ENCODE measurements around the gene HHAT. TPM values are rescaled to one million over a fixed set of nuclear protein-coding genes. Genes with fewer than 3 reads are reported as not detected.

HHAT gene
- total and polyA plus RNA-seq, 7 donors, result 0.11 to 0.64 (median 0.16) TPM

DNA sequence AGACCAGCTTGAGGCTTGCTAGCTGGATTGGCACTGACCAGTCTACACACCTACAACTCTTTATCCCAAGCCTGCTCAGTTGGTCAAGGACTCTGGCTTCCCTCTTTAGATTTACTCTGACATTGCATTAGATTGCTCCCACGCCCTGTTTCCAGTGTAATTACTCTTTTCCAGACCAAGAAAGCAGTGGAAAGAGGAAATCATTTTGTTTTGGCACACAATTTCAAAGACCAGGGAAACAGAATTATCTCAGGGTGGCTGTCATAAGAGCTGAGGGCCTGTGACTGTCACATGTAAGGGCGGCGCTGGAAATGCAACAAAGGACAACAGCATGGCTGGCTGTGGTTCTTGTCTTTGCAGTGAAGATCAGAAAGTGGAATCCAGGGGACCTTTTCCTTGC, 302.7 kb downstream of the HHAT start:
- TF ChIP-seq, protein P1, sequence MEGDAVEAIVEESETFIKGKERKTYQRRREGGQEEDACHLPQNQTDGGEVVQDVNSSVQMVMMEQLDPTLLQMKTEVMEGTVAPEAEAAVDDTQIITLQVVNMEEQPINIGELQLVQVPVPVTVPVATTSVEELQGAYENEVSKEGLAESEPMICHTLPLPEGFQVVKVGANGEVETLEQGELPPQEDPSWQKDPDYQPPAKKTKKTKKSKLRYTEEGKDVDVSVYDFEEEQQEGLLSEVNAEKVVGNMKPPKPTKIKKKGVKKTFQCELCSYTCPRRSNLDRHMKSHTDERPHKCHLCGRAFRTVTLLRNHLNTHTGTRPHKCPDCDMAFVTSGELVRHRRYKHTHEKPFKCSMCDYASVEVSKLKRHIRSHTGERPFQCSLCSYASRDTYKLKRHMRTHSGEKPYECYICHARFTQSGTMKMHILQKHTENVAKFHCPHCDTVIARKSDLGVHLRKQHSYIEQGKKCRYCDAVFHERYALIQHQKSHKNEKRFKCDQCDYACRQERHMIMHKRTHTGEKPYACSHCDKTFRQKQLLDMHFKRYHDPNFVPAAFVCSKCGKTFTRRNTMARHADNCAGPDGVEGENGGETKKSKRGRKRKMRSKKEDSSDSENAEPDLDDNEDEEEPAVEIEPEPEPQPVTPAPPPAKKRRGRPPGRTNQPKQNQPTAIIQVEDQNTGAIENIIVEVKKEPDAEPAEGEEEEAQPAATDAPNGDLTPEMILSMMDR (IDR thresholded peaks at IDR 0.05), result no peak
- H3K4me3 ChIP-seq, result no peak overlapping the region
- H3K4me1 ChIP-seq, result no peaks in the 10 kb centered on the region
- DNase-seq (no peak), ATAC-seq (no peak)
- H3K27ac ChIP-seq, result no peak overlapping the region
- no peaks in the 10 kb centered on the region for H3K27me3 ChIP-seq (ENCODE audit: insufficient read depth in 3 of 3, low read length in 2 of 3)
- no peaks in the 10 kb centered on the region for H3K36me3 ChIP-seq (ENCODE audit: insufficient read depth in 1 of 2, low read depth in 1 of 2)
- no peaks in the 10 kb centered on the region for H3K9me3 ChIP-seq
- intact Hi-C loops (cut with DNase I), result no loop called here
- 64 to 68% (median 67%) methylated on average over 3 of the region's 3 CpGs for WGBS, 3 donors

DNA sequence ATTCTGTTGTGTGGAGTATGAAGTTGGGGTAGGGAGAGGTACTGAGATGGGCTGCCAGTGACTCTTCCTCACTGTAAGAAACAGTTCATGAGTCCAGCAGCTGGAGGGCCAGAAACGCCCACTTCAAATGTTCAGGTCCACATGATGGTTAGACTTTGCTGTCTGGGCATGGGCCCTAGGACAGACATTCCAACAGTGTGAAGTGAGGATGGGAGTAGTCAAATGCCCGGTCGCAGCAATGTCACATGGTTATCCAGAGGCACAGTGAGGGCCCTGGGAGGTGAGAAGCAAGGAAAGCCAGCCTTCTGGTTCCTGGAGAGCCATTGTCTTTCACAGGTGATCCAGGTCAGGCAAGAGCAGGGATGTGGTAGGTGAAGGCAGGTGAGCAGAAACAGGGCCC, 304.4 kb downstream of the HHAT start:
- ATAC-seq, result no peak
- no peak overlapping the region for H3K4me3 ChIP-seq
- WGBS, 3 donors, result 61 to 67% (median 62%) methylated on average over 3 of the region's 3 CpGs

DNA sequence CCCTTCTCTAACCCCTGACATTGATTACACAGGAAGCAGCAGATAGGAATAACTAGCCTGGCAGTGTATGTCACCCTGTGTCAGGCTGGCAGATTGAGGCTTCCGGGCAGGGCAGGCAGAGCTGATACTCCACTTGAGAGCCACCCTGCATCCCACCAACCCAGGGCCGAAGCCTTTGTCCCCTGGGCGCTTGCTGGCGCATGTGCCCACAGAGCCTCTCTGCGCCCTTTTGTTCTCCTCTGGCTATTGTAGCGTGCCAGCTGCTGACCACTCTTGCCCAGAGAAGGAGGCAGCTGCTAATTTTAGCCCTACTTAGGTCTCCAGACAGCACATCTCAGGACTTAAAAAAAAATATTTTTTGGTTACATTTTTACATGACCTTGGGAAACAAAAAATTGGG, 304.9 kb downstream of the HHAT start:
- intact Hi-C loops (cut with DNase I), result no loop called here
- H3K9me3 ChIP-seq, result no peaks in the 10 kb centered on the region
- TF ChIP-seq, protein P1 (IDR thresholded peaks at IDR 0.05), result no peak
- 35 to 64% (median 47%) methylated on average over 6 of the region's 6 CpGs for WGBS, 3 donors
- H3K27me3 ChIP-seq (ENCODE audit: insufficient read depth in 3 of 3, low read length in 2 of 3), result no peaks in the 10 kb centered on the region
- H3K4me3 ChIP-seq, result no peak overlapping the region
- H3K36me3 ChIP-seq (ENCODE audit: insufficient read depth in 1 of 2, low read depth in 1 of 2), result no peaks in the 10 kb centered on the region
- ATAC-seq (no peak), DNase-seq (no peak)
- no peaks in the 10 kb centered on the region for H3K4me1 ChIP-seq
- no peak overlapping the region for H3K27ac ChIP-seq

More for the DNA sequence above, 304.4 kb downstream of the HHAT start:
- Histone ChIP-seq H3K27me3 (ENCODE audit: insufficient read depth in 3 of 3, low read length in 2 of 3) (no peaks in the 10 kb centered on the region), H3K4me1 (no peaks in the 10 kb centered on the region), H3K27ac (no peak overlapping the region), H3K9me3 (no peaks in the 10 kb centered on the region), H3K36me3 (ENCODE audit: insufficient read depth in 1 of 2, low read depth in 1 of 2) (no peaks in the 10 kb centered on the region)
- intact Hi-C loops (cut with DNase I), result no loop called here
- TF ChIP-seq, protein P1 (IDR thresholded peaks at IDR 0.05), result no peak
- DNase-seq, result no peak

DNA sequence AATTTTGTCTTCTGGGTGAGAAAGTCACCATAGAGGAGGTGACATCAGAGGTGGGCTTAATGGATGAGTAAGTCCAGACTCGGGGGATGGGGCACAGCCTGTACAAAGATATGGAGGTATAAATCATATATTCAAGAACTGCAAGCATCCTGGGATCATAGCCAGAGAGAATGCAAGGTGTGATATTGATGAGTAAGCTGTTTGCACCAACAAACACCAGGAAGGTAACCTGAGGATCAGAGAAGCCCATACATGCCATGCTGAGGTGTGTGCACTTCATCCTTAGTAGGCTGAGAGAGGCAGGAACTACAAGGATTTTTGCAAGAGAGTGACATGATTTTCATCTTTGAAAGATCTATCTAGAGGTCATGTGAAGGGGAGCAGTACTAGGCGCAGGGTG, 306.4 kb downstream of the HHAT start:
- ATAC-seq, result no peak
- Histone ChIP-seq H3K4me3 (no peak overlapping the region), H3K27me3 (ENCODE audit: insufficient read depth in 3 of 3, low read length in 2 of 3) (no peaks in the 10 kb centered on the region), H3K27ac (no peak overlapping the region), H3K4me1 (no peaks in the 10 kb centered on the region), H3K36me3 (ENCODE audit: insufficient read depth in 1 of 2, low read depth in 1 of 2) (no peaks in the 10 kb centered on the region), H3K9me3 (no peaks in the 10 kb centered on the region)
- TF ChIP-seq, protein P1 (IDR thresholded peaks at IDR 0.05), result no peak
- 94 to 96% (median 94%) methylated on average over 2 of the region's 2 CpGs for WGBS, 3 donors
- intact Hi-C loops (cut with DNase I), result no loop called here
- DNase-seq, result no peak

DNA sequence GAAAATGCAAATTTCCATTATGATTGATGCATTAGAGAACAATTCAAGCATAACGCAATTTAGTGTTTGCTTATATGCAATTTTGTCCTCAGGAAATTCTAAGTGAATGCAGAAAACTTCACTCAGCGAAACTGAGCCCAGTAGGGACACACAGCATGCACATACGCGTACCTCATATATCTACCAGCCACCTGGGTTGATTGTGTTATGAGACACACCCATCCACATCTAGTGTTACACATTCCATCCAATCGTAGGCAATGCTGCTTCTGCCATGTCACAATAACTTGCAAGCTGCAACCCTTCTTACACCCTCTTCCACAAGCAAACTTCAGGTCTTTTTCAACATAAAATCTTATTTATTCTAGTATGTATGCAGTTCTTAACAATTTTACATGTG, 312.9 kb downstream of the HHAT start:
- no peak for ATAC-seq
- intact Hi-C loops (cut with DNase I), result no loop called here
- H3K27me3 ChIP-seq (ENCODE audit: insufficient read depth in 3 of 3, low read length in 2 of 3), result no peaks in the 10 kb centered on the region

More for the DNA sequence above, 312.9 kb downstream of the HHAT start:
- Histone ChIP-seq H3K4me1 (no peaks in the 10 kb centered on the region), H3K27ac (no peak overlapping the region), H3K36me3 (ENCODE audit: insufficient read depth in 1 of 2, low read depth in 1 of 2) (no peaks in the 10 kb centered on the region), H3K4me3 (no peak overlapping the region), H3K9me3 (no peaks in the 10 kb centered on the region)
- no peak for DNase-seq
- 74 to 81% (median 74%) methylated on average over 5 of the region's 5 CpGs for WGBS, 3 donors
- TF ChIP-seq, protein P1 (IDR thresholded peaks at IDR 0.05), result no peak
